GM19099 (cell line): ENCODE measurements around the gene NTNG1.

Experiments used
- POLR2A ChIP-seq: IDR thresholded peaks from 3 replicates; pipeline ENCODE4 v1.6.1; 2011; ENCODE audit warnings: low read depth; ENCODE audit not compliant: insufficient read length; ENCODE audit errors: extremely low read depth

NTNG1 gene

DNA sequence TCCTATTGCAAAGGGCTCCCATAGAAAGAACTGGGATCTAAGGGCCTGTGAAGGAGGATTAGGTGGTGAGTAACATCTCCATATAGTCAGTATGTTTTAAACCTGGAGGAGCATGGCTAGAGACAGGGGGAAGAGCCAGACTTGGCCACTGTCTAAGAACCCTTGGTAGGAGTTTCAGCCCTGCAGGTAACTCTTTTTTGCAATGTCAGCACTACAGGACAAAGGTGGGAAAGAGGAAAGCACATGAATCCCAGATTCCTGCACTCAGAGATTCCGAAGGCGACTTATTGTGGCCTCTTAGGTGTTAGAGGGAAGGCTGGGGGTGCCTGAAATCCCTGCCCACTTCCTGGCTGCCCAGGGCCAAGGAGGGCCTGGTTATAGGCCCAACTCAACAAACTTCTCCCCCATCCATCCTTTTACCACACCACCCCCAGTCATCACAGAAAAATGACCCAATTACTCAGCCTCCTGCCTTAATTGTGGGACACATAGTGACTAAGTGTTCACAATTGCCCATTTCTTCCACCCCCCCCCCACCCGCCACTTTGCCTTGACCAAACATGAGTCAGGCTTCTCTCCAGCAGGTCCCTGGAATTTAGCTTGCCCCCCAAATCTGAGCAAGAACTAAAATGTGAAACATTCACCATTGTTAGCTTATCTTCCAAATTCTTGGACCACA lies 1.9 kb upstream of the NTNG1 start:
- TF ChIP-seq POLR2A, result no peak

DNA sequence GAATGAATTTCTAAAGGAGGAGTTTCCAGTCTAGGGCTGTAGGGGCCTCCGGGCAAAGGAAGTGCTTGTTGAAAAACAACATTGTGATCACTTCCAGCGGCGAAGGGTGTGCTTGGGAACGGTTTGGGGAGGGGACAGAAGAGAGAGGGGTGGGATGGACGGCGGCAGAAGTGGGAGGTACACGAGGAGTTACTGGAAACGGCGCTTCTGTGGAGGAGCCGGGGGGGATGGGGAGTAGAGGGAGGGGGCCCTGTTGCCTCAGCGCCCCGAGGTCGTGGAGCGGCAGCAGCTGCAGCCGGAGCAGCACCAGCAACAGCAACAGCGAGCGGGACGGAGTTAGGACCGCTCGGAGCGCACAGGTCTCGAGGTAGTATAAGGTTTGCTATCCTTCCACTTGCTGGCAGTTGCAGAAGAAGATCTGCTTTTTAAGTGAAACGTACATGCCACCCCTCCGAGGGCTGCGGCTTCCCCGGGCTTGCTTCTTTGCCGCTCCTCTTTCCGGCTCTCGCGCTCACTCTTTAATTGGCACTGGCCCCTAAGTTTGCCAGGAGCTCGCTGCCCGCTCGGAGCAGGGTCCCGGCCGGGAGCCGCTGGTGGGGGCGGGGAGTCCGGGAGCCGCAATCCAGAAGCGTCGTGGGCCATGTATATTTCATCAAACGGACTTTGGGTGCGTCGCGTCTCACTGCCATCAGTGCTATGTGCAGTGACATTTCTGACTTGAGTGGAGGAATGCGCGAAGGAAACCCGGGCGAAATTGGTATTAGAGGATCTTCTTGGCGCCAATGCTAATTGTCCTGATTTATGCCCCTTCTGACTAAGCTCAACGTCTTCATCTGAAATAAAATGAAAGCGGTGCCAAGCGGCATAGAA lies 771 bp upstream of the NTNG1 start:
- TF ChIP-seq POLR2A, result no peak

DNA sequence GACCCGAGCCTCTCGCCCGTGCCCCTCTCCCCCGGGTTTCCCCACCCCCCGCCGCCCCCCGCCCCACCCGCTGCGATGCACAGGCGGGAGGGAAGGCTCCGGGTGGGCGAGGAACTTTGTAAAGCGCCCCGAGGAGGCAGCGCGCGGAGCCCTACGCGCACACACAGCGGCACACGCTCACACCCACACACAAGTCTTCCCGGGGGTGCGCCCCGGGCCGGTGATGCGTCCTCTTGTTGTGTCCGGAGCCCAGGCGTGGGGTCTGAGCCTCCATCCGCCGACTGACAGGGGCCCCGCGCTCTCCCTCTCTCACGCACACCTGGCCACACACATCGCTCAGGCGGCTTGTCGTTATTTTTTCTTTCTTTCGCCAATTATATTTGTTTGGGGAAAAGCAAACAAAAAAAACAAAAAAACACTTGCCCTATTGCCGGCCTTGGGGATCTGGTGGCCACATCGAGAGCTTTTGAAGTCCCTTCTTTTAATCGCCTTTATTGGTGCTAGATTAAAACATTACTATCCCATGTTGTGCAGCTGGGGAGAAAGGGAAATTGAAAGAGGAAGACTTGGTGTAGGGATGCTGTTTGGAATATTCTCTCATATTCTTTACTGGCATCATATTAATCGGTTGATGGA lies 770 bp downstream of the NTNG1 start:
- no peak for TF ChIP-seq POLR2A

GRCh38 chr1:107142140-107142542 lies 1.3 kb downstream of the NTNG1 start:
- no peak for TF ChIP-seq POLR2A

GRCh38 chr1:107142666-107143065 lies 1.8 kb downstream of the NTNG1 start:
- no peak for TF ChIP-seq POLR2A

DNA sequence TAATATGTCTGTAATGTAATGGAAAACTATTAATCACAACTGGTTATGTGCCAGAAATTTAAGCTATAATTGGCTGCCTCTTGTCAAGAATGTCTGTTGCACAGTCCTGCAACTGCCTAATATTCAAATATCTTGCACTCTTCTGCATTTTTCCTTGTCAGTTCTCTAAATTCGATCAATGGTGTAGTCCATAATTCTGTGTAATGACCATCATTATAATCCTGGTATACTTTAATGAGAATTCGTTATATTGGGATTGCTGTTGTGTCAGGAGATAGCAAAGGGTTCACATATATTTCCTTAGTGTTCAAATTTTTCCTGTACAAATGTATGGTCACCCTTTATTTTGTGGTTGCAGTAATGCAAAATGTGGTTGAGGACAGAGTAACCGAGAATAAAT lies 4.8 kb downstream of the NTNG1 start:
- no peak for TF ChIP-seq POLR2A

- TF ChIP-seq POLR2A, result no peak
Observed at GRCh38 chr1:107147843-107148242, 7.0 kb downstream of the NTNG1 start.

DNA sequence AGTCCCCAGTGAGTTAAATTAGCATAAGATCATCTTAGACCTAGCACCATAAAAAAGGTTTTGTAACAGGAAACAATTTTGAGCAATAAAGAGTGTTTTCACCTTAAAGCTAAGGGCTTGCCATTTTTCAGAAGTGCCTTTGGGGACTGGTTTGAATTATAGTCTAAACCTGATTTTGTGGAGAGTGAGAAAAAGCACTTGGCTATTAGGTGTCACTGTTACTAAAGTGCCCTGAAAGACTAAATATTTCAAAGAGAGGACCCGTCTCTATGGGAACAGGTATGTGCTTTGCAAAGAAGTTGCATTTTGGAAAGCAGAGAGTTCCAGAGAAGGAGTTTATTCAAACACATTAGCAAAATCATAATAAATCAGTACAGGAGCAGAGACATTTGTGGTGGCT lies 9.1 kb downstream of the NTNG1 start:
- TF ChIP-seq POLR2A, result no peak

DNA sequence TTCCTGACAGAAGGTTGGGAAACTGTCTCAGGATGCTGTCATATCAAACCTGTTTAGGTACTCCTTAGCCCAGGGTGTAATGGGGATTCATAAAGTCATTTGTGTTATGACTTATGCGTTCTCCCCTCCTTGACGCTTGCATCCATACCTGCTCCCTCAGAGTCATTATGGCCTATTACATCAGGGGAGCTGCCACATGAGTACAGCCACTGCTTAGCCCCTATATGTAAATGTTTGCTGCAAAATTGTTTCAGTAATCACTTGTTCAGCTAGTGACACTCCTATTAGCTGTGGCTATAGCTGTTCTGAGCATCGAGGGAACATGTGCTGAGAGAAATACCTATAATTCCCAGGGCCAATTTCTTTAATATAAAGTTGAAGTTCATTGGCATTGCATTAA lies 10.5 kb downstream of the NTNG1 start:
- no peak for TF ChIP-seq POLR2A

DNA sequence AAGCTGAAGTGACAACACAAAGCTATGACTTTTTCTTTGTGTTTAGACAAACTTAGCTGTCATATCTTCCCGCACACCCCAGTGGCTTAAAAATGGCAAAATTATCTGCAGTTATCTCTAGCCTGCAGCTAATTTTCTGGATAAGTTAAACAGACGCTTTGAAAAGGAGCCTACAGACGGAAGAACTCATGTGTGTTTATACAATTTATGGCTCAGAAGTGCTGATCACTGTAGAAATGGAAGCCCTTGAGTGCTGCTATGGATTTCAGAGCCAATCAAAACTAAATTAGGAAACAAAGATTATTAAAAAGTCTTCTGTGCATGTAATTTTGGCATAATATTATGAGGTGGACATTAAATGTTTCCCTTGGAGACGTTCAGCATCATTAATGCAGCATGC lies 11.6 kb downstream of the NTNG1 start:
- TF ChIP-seq POLR2A, result no peak

GRCh38 chr1:107153014-107153413 lies 12.2 kb downstream of the NTNG1 start:
- TF ChIP-seq POLR2A, result no peak

DNA sequence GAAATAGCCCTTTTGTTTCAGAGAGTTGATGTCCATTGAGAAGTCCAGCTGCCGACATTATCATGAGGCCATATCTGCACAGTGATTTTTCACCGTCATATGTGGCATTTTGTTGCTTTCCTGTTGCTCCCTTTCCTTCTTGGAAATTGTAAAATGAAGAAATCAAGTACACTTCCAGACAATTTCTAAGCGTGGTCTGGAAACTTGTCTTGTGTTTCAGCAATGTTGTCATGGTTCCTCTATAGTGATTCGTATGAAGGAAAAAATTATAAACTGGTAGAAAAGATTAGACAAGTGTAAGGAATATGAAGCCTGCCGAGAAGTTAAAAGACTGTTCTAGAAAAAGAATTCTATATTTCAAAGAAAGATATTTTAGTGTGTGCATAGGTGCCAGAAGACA lies 17.7 kb downstream of the NTNG1 start:
- TF ChIP-seq POLR2A, result no peak

- no peak for TF ChIP-seq POLR2A
Observed at GRCh38 chr1:107158991-107159390, 18.2 kb downstream of the NTNG1 start.

GRCh38 chr1:107162745-107163144 lies 21.9 kb downstream of the NTNG1 start:
- no peak for TF ChIP-seq POLR2A

- TF ChIP-seq POLR2A, result no peak
Observed at GRCh38 chr1:107169615-107170014, 28.8 kb downstream of the NTNG1 start.

DNA sequence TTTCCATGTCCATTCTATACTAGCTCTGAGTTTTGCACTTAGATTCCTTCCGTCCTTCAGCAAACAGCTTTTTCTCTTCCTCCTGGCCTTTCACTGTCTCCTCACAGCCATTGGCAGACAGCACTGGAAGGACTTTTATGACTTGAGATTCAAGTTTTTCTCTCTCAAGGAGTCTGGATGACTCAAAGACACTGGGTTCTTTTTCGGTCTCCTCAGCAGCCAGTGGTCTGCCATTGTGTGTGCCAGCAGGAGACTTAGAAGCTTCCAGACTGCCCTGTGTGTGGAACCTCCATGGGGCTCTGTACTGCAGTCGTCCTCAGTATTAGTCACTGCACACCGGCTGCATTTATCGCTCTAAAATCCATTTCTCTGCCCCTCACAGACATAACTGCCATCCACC lies 30.5 kb downstream of the NTNG1 start:
- TF ChIP-seq POLR2A, result no peak
